Inflammatory macrophage treated with lipopolysaccharide for 4 hours (primary cell): ENCODE measurements around the gene CBFA2T3.

Experiments
- DNase-seq: peaks from one replicate; pipeline ENCODE4 v3.0.0-alpha.2; 2020

Gene CBFA2T3

DNA sequence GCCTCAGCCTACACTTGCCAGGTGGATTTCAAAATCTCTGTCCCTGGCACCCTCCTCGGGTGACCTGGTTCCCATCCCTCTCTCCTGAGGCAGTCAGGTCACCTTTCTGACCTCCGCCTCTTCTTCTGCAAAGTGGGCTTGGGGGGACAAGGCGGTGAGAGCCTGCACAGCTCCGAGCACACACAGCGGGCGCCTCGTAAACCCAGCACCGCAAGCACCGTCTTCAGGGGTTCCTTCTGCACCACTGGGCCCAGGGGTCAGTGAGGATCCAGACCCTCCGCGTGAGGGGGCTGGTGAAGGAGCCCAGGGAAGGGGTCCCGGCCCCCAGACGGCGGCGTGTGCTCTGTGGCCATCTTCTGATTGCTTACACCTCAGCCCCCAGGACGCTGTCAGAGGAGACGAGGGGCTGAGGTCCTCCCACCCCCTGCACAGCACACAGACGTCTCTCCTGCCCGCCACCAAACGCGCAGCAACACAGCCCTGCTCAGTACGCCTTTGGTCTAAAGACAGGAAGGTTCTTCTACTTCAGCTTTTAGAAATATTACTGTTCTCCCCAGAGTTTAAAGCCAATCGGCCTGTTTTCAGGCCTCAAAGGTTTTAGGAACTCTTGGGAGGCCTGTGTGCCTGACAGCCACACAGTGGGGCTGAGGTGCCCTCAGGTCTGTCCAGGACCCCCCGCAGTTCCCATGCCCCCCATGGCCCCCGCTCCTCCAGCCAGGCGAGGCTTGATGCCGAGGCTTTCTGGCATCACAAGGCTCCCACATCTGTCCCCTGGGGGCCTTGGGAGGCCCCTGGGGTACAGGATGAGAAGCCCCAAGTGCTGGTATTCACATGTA, 2.7 kb downstream of the CBFA2T3 start:
- no peak for DNase-seq

DNA sequence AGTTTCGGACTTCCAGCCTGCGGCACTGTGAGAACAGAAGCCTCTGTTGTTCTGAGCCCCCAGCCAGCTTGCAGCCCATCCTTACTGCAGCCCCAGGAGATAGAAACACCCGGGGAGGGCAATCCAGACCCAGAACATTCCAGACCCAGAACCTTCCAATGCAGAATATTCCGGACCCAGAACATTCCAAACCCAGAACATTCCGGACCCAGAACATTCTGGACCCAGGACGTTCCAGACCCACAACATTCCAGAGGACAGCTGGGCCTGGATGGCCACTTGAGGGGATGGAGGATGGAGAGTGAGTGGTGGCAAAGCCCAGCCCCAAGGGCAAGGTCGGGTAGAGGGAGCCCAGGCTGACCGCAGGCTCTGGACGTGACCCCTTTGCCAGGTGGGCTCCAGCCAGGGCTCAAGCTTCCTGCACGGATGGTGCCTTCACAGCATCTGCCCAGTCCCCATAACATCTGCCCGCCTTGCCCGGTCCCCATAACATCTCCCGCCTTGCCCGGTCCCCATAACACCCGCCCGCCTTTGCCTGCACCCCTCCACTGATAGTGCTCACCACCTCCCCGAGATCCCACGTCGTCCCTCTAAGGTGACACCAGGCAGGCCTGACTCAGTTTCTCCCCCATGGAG, 3.5 kb downstream of the CBFA2T3 start:
- DNase-seq = no peak

DNA sequence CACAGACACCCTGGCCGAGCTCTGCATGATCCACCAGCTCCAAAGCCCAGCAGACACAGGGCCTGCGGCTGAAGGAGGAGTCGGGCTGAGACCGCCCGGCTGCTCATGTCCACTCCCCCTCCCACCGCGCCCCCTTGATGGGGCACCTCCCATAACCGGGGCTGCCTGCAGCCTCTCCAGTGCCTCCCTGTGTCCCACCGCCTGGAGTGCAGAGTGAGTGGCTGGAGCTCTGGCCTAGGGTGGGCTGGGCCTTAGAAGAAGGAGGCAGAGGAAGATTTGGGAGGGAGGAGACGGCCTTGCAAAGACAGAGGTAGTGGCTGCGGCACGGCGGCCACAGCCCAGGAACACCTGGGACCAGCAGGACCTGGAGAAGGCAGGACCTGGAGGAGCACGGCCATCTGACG, 4.0 kb downstream of the CBFA2T3 start:
- no peak for DNase-seq

DNA sequence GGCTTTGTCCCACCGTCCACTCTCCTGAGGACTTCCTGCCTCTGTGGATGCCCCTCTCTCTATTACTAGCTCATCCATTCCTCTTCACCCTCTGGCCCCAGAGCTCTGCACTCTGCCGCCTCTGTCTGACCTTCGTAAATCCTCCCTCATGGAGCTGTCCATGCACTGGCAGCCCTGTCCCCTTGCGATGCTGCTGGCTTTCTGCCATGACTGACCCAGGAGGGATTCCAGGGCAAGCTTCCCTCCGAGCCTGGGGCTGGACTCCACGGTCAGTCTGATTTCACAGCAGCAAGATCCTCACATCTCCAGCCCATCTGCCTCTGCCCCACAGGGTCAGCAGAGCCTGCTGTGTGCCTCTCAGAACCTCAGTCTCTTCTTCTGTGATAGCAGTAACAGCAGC, 4.7 kb downstream of the CBFA2T3 start:
- no peak for DNase-seq

DNA sequence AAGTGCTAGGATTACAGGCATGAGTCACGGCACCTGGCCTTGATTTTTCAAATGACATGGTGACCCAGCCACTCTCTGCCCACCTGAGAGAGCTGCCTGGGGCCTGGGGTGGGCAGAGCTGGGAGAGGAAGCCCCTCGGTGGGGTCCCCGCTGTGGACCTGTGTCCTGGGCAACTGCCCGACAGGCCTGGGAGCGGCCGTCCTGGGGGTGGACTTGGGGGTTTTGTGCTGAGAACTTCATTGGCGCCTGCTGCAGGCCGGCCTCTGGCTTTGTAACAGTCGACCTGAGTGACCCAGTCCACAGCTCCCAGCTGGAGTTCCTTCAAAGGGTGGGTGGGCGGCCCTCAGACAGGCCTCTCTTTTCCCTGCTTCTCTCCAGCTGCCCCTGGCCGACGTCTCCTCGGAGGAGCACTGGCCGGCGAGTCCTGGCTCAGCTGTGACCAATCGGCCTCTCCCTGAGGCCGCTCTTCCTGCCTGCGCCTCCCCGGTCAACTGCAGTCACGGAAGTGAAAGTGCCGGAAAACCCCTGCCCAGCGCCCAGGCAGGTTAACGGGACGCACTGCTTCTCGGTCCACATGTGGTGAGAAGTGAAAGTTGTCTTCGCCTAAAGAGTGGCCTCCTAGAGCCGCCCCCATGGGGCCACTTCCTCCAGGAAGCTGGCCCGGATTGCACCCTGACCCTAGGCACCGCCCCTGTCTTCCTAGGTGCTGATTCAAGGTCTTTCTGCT, 5.5 kb downstream of the CBFA2T3 start:
- peak; percentile 97 for DNase-seq

DNA sequence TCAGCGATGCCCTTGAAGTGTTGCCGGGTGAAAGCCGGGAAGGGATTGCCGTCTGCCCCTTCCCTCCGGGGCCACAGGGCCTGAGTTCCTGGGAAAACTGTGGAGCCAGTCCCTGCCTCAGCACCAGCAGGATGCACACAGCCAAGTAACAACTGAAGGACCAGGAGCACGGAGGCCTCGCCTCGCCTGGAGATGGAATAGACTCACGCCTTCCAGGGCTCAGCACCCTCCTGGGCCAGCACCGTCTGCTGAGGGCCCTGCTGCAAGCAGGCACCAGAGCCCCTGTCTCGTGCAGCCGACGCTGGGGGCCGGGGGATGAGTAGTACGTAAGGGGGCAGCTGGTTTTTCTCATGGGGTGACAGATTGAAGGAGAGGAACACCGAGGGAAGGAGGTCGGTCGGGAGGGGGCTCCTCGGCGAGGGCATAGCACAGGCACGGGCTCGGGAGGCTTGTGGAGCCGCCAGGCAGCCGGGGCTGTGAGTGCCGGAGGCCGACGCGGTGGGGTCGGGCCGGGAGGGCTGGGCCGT, 6.4 kb downstream of the CBFA2T3 start:
- DNase-seq = no peak

DNA sequence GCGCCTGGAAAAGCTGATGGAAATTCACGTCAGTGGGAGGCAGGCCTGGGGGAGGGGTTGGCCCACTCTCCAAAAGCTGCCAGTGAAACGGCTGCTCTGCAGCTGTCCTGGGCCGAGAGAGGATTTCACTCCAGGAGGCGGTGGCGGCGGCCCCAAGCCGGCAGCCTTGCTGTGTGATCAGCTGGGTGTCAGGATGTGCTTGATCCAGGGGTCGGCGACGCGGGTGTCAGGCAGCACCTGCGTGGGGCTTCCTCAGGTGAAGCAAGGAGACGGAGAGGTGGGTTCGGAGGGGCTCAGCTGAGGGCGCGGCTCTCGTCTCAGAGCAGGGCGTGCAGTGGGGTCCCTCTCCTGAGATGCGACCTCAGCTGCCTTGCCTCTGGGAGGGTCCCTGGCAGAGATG, 7.0 kb downstream of the CBFA2T3 start:
- DNase-seq = no peak

DNA sequence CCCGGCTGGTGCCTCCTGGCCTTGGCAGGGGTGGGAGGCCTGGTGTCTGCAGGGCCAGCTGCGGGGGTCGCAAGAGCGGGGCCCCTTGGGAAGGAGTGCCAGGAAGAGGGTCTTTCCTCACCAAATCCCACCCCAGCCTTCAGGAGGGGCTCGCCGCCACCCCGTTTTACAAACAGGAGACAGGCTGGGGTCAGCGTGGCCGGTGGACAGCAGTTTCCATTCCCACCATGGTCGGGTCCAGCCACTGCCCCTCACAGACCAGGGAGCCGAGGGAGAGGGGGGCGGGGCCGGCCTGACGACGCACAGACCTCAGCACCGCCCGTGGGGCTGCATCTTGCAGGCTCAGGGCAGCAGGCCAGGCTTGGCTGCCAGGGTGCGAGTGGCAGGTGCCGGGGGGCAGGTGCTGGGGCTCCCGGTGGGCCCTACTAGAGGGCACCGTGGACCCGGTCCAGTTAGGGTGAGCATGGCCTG, 7.6 kb downstream of the CBFA2T3 start:
- DNase-seq = no peak

DNA sequence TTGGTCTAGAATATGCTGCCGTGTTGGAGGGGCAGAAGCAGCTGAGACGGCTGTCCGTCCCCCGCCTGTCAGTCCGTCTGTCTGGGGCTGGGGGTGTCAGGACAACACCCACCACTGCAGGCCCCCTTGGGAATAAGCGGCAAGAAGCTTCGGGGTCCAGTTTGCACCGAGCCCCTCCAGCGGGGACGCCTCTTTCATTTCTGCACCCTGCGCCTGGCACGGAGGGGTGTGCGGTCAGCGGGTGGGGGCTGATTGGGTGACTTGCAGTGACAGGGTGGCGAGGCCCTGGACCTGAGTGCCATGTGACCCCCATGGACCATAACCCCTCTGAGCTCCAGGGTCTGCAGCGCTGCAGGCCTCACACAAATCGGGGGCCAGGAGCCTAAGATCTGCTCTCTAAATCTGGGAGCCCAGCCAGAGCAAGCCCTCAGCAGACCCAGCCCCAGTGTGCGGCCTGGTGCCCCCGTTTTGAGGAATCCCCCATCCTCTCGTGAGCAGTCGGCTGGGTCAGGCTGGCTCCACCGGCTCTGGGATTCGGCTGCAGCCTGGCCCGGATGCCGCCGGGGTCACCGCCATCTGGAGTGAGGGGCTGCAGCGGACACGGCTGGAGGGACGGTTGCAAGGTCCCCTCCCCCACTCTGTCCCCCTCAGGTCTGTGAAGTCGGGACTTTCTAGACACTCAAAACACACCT, 8.3 kb downstream of the CBFA2T3 start:
- DNase-seq = no peak

DNA sequence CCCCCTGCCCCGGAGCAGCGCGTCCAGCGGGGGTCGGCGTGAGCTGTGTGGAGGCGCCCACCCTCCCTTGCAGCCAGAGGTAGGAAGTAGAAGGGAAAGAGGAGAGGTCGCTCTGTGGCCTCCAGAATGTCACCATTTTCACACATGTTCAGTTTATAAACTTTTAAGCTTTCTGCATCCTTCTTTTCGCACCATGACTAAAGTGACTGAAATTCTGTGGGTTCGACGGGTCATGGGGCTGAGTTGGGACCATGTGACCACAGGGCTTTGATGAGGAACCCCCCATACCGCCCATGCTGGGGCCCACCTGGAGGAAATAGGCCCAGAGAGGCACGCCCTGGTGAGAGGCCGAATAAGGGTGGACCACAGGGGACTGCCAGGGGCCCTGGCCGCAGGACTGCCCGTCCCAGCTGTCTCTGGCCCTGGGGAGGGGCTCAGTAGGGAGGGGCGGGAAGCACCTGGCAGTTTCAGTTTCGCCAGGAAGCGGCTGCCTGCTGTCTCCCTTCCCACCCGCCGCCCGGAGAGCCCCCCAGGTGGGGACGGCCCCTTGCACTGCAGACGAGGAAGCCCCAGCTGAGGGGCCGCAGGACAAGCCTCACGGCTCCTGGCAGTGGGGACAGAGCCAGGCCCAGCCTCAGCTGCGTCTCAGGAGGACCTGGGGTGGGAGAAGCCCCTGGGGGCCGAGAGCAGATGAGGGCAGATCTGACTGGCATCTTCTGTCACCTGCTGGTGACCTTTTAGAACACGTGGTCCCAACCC, 9.0 kb downstream of the CBFA2T3 start:
- DNase-seq = no peak

DNA sequence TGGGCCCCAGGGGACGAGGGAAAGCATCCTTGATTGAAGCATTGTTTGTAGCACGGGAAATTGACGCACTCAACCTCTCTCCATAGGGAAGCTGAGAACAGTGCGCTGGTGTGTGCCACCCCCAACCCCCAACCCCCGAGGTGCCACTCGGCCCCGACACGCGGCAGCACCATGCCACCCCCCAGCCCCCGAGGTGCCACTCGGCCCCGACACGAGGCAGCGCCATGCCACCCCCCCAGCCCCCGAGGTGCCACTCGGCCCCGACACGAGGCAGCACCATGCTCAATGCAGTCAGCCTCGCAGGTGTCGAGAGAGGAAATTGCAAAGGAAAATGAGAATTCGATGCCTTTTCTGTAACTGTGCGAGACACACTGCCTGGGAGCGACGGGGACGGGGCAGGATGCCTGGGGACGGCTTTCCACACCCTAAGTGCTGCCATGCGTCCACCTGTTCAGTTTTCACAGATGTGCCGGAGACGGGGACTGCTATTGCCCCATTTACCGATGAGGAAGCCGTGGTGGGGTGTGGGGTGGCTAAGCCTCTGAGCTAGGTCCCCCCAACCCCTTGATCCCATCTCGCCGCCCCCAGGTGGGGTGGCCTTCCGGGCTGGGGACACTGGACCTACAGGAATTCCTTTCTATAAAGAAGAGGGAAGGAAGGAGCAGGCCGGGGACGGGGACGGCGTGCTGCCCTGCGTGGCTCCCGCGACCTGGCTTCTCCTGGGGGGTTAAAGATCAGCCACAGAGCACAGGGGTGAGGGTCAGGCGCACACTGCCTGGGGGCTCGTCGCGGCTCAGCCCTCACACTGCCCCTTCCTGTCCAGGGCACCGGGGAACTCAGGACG, 9.8 kb downstream of the CBFA2T3 start:
- no peak for DNase-seq

DNA sequence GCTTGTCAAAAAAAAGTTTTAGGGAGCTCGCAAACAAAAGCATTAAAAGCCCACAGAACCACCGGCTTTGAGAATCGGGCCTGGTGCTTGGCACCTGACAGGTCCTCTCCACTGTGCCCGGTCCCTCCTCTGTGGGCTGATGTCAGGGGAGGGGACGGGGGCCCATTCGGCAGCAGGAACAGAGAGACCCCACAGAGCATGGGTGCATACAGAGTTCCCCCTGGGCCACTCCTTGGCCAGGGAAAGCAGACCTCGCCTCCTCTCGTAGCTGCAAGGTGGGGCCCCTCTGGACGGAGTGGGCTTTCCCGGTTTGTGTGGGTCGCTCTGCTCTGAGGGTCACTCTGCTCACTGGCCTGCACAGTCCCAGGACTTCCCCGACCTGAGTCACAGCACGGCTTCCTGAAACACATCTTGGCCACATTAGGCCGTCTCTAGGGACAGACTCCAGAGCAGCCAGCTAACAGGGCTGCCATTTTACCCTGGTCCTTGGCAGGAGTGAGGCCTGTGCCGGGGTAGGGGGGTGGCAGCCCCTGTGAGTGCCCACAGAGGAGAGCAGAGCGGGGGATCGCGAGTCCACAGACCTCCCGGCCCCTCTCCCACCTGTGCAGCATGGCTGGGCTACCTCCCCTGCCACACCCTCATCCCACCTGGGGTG, 11.1 kb downstream of the CBFA2T3 start:
- no peak for DNase-seq

DNA sequence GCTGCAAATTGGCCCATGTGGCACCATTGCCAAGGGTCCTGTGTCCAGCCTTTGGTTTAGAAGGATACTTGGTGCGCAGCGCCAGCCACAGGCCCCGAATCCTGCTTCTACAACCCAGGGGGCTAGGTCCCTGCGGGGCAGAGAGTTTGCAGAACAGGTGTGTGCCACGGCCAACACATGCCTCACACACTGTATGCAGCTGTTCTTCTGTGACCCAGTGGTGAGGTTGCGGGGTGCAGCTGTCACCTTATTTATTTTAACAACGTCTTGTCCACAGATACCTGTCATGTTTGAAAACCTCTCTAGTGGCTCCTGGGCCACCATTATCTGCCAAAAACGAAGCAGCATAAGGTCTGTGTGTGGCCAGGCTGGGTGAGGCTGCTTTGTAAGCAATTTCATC, 11.6 kb downstream of the CBFA2T3 start:
- DNase-seq = no peak

DNA sequence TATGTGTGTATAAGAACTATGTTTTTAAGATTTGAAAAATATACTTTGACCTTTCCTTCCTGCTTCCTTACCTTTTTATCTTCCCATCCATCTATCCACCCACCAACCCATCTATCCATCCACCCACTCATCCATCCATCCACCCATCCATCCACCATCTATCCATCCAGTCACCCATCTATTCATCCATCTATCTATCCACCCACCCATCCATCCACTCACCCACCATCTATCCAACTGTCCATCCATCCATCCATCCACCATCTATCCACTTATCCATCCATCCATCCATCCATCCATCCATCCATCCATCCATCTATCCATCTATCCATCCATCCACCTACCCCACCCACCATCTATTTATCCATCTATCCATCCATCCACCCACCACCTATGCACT, 12.4 kb downstream of the CBFA2T3 start:
- no peak for DNase-seq

DNA sequence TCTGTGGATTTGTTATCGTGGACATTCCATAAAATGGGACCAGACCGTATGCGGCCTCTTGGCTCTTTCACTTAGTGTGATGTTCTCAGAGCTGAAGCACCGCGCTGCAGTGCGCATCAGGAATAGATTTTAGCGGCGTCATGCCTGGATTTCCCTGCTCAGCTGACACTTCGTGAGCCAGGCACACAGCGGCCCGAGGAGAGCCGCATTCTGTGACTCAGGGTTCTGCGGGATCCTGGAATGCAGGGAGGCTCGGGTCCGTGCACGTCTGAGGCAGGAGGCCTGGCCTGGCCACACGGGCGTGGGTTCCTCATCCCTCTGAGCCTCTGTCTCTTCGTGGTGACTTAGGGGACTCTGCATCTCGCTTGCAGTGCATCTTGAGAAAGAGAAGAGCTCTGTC, 13.4 kb downstream of the CBFA2T3 start:
- DNase-seq = no peak

DNA sequence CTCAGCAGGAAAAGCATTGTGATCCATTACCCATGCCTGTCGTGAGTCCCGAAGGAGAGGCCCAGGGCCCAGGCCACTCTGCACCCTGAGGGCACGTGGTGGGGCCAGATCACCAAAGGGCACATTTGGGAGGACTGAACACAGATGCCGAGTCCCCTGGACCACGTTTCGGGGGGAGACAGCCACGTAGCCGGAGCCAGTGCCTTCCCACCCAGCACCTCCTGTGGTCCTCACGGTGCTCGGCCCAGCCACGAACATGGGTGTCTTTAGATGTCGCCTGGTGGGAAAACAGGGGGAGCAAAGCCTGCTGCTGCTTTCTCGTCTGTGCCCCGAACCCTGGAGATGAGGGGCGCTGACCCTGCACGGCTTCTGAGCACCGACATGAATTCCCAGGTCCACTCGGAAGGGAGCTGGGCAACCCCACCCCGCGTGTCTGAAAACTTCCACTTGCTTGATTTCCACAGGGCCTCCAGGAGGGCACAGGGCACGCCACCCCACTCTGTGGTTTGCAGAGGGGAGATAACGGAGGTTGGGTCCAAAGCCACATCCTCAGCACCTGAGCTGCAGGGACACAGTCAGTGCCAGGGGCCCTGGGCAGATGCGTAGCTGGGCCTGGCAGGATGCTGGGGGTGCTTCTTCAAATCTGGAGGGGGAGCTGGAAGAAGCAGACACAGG, 14.4 kb downstream of the CBFA2T3 start:
- no peak for DNase-seq

DNA sequence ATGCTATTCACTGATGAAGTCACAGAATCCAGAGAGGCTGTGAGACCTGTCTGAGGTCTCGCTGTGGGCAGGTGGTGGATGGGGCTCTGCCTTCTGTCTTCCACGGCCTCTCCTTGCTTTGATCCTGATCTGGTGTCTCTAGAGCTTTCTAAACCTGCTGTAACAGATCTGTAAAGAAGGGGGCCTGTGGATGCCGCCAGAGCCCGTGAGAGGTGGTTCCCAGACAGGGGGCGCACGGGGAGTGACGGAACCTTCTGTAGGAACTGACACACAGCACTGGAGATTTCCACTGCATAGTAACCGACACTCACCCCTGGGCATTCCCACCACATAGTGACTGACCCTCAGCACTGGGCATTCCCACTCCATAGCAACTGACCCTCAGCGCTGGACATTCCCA, 16.0 kb downstream of the CBFA2T3 start:
- no peak for DNase-seq

DNA sequence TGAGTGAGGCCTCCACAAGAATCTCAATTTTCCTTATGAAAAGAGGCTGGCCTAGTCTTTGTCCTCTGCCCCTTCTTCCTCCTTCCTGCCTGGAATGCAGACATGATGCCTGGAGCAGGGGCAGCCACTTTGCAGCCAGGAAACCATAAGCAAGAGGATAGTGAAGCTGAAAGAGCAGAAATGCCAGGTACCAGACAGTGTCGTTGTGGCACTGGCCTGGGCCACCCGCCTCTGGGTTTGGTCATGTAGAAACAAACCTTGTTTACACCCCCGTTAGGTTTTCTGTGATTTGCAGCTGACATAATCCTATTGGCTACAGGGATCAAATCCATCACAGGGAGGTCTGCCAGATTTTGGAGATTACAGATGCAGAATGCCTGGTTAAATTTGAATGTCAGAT, 16.5 kb downstream of the CBFA2T3 start:
- DNase-seq = no peak

DNA sequence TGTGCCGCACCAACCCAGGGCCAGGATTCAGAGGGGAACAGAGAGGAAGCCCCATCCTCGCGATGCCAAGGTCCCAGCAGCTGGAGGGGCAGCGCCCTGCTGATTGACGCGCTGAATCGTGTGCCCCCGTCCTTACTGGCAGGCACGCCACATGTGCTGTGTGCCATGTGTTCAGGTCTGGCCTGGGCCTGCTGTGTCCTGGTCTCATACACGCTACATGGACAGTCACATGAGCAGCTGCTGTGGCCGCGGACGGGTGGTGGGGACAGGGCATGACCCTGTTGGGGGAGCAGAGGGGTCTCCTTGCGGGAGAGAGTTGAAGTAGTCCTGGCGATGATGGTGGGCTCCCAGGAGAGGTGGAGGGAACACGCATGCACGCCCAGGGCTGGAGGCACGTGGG, 18.0 kb downstream of the CBFA2T3 start:
- no peak for DNase-seq
